GM23338 (cell line): ENCODE results near the gene METTL26.

Experiments used
- CTCF ChIP-seq, 2 experiments: fragments of 200-600 bp in 1 of 2; sonication (generic) in 1 of 2; conservative IDR thresholded peaks; 2 replicates each; pipeline versions ENCODE4 v1.5.1 to v1.6.1; 2016 to 2017; ENCODE audit warnings: antibody characterized with exemption in 2 of 2, low read depth in 2 of 2, mild to moderate bottlenecking in 2 of 2, moderate library complexity in 1 of 2
- REST ChIP-seq: IDR thresholded peaks from one replicate; pipeline ENCODE4 v1.6.1; 2018; ENCODE audit warnings: antibody characterized with exemption; ENCODE audit not compliant: unreplicated experiment

- peak; percentile 46 to 68 for TF ChIP-seq CTCF (conservative IDR thresholded peaks at IDR 0.05; ENCODE audit: low read depth in 2 of 2)
- no peak for TF ChIP-seq REST
Observed at GRCh38 chr16:600781-601180, 35.3 kb downstream of the METTL26 start.
